Adrenal gland (tissue), 12 donors: ENCODE results near the gene KIF26A. TPM values are rescaled to one million over a fixed set of nuclear protein-coding genes. Genes with fewer than 3 reads are reported as not detected.

Experiments
- DNase-seq, 7 donors: peaks; one replicate each; pipeline ENCODE4 v3.0.0-alpha.2; 2019 to 2020
- H3K27ac ChIP-seq, 5 donors: fragments of 200-600 bp; sonication (generic) in 4 of 5; 1 replicate in 3 of 5; 2 replicates in 2 of 5; pipeline versions ENCODE4 v1.5.1 to v1.8.0; 2016 to 2020; ENCODE audit warnings: mild to moderate bottlenecking in 1 of 5
- H3K27me3 ChIP-seq: fragments of 200-600 bp; 2 replicates; pipeline ENCODE4 v1.8.0; 2021
- H3K36me3 ChIP-seq, 2 donors: fragments of 200-600 bp; replicated peaks in 1 of 2; 1 replicate in 1 of 2; 2 replicates in 1 of 2; pipeline versions ENCODE4 v1.5.1 to v1.8.0; 2018 to 2022
- H3K4me1 ChIP-seq, 2 donors: fragments of 200-600 bp; replicated peaks in 1 of 2; 1 replicate in 1 of 2; 2 replicates in 1 of 2; pipeline versions ENCODE4 v1.5.1 to v1.8.0; 2018 to 2021
- H3K4me3 ChIP-seq, 4 donors: fragments of 200-600 bp; sonication (generic) in 3 of 4; one replicate each; pipeline ENCODE4 v1.5.1; 2016 to 2018
- H3K9me3 ChIP-seq, 3 donors: fragments of 200-600 bp; sonication (generic) in 1 of 3; replicated peaks in 1 of 3; 1 replicate in 2 of 3; 2 replicates in 1 of 3; pipeline versions ENCODE4 v1.5.1 to v1.8.0; 2016 to 2021
- POLR2A ChIP-seq, 2 donors: fragments of 450-650 bp; IDR thresholded peaks; one replicate each; pipeline ENCODE4 v1.6.1; 2017; ENCODE audit warnings: antibody characterized with exemption in 2 of 2, mild to moderate bottlenecking in 2 of 2, moderate library complexity in 1 of 2
- WGBS, 4 donors: extraction: QIAGEN DNeasy Blood & Tissue Kit in 2 of 4; methylation state at CpG; one replicate each; pipeline versions ENCODE4 v1.1.5 to v1.1.7; 2013 to 2017; 5-methylcytosine and 5-hydroxymethylcytosine counted together
- intact Hi-C, 2 donors: fragments of 100-400 bp; cut with DNase I; formaldehyde crosslinking; loops; one replicate each; pipeline versions ENCODE4 v1.14.1 to v1.15.0; 2022 to 2023
- polyA plus RNA-seq, 3 donors: library from polyadenylated mRNA; stranded (reverse); fragments of 200-250 nt in 2 of 3; fragments of 350-450 nt in 1 of 3; fragmentation: Illumina TruSeq in 1 of 3; extraction: RNeasy Lipid Tissue Mini Kit (QIAGEN cat#74804) in 1 of 3; gene quantifications; one replicate each; pipeline ENCODE4 v1.2.3, GENCODE V29; 2013 to 2014
- total RNA-seq, 9 donors: library from RNA; depleted of rRNA in 4 of 9; stranded (reverse); fragments of >200 nt in 4 of 9; fragments of 120-200 nt in 1 of 9; fragmentation: NEBNext Ultra II Directional in 1 of 9; extraction: Animal tissue kit (Norgen Biotek cat#: 25700) in 1 of 9; gene quantifications; one replicate each; pipeline versions ENCODE4 v1.1.0 to v1.2.4, GENCODE V29; 2013 to 2023
- TF ChIP-seq, protein P1 (sequence below), 6 experiments: fragments of 450-650 bp in 4 of 6; fragments of 200-600 bp in 2 of 6; sonication (generic) in 1 of 6; IDR thresholded peaks; 1 replicate in 5 of 6; 2 replicates in 1 of 6; pipeline versions ENCODE4 v1.5.1 to v1.8.0; 2016 to 2021; ENCODE audit warnings: antibody characterized with exemption in 6 of 6, mild to moderate bottlenecking in 2 of 6, moderate library complexity in 1 of 6
- donor health status: healthy with polysubstance abuse.
- donor health status: Bipolar disorder and iron deficiency.
- donor health status: DM: yes; HTN: yes; CAD: no.
- donor health status: DM: no; HTN: no; CAD: no.
- donor health status: DM: no; HTN: no; CAD: no.
- donor health status: DM: yes; HTN: yes; CAD: no.

KIF26A gene
- total and polyA plus RNA-seq, 12 donors, result 0.49 to 23.9 (median 6.5) TPM

DNA sequence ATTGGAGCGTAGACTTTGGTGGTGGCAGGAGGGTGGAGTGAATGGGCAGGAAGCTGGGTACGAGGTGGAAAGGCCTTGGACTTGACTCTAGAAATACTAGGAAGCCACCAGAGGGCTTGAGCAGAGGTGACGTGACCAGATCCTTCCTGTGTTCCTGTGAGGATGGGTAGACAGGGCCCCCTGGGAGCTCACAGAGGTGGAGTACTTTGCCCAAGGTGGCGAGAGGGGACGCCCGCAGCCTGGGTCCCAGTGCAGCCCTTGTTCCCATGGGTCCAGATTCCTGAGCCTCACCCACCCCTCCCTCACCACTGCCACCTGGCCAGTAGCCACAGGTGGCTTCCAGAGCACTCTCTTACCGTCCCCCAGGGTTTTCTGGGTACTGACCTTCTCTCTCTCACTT, 89.8 kb downstream of the KIF26A start:
- TF ChIP-seq POLR2A (IDR thresholded peaks at IDR 0.05), result no peak
- TF ChIP-seq, protein P1, sequence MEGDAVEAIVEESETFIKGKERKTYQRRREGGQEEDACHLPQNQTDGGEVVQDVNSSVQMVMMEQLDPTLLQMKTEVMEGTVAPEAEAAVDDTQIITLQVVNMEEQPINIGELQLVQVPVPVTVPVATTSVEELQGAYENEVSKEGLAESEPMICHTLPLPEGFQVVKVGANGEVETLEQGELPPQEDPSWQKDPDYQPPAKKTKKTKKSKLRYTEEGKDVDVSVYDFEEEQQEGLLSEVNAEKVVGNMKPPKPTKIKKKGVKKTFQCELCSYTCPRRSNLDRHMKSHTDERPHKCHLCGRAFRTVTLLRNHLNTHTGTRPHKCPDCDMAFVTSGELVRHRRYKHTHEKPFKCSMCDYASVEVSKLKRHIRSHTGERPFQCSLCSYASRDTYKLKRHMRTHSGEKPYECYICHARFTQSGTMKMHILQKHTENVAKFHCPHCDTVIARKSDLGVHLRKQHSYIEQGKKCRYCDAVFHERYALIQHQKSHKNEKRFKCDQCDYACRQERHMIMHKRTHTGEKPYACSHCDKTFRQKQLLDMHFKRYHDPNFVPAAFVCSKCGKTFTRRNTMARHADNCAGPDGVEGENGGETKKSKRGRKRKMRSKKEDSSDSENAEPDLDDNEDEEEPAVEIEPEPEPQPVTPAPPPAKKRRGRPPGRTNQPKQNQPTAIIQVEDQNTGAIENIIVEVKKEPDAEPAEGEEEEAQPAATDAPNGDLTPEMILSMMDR (IDR thresholded peaks at IDR 0.05), result no peak

DNA sequence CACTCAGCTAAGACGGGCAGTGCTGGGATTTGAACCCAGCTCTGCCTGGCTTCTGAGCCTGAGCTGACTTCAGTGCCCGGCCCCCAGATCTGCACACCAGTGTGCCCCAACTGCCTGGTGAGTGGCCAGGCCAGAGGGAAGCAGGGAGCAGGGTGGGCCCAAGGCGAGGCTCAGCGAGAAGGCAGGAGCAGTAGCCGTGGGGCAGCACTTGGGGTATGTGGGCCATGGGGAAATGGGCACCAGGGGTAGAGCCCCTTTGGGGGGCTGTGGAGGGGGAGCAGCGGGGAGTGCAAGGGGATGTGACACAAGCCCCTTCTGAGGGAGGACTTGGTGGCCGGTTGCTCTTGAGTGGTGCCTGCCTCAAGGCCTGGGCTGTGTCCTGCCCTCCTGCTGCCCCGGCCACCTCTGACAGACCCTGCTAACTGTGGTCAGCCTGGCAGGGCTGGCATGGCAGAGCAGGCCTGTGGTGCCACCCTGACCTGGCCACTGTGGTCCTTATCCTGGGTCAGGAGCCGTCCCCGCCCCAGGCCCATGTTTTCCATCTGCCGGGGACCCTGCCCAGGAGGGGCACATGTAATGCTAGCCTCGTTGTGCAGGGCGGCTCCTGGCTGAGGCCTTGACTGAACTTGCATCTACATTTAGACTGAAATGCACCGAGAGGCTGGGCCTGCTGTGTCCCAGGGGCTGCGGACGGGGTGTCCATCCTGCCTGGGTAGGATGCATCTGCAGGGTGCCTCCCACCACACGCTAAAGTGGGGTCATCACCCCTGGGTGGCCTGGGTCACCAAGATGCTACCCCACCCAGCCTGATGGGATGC, 90.5 kb downstream of the KIF26A start:
- H3K4me3 ChIP-seq, result no peak overlapping the region
- no peaks in the 10 kb centered on the region for H3K36me3 ChIP-seq
- TF ChIP-seq, protein P1 (IDR thresholded peaks at IDR 0.05), result no peak
- intact Hi-C loops, result no loop called here
- H3K4me1 ChIP-seq, result peaks cover 0 to 9% of the 10 kb centered on the region in 2 donors
- H3K27me3 ChIP-seq, result no peaks in the 10 kb centered on the region
- DNase-seq, result no peak
- 87 to 93% (median 89%) methylated on average over 6 to 17 of the region's 17 CpGs for WGBS, 4 donors
- no peak overlapping the region for H3K27ac ChIP-seq
- H3K9me3 ChIP-seq, result peaks cover 0 to 6% (median 0%) of the 10 kb centered on the region in 3 donors

More for the DNA sequence above, 89.8 kb downstream of the KIF26A start:
- intact Hi-C loops, result no loop called here
- Histone ChIP-seq H3K36me3 (no peaks in the 10 kb centered on the region), H3K27ac (peak overlapping the region in 1 of 5 donors; percentile 3), H3K4me1 (peaks cover 3 to 9% of the 10 kb centered on the region in 2 donors), H3K4me3 (no peak overlapping the region), H3K27me3 (no peaks in the 10 kb centered on the region), H3K9me3 (no peaks in the 10 kb centered on the region)
- 59 to 85% (median 79%) methylated on average over 5 to 7 of the region's 7 CpGs for WGBS, 4 donors
- no peak for DNase-seq

DNA sequence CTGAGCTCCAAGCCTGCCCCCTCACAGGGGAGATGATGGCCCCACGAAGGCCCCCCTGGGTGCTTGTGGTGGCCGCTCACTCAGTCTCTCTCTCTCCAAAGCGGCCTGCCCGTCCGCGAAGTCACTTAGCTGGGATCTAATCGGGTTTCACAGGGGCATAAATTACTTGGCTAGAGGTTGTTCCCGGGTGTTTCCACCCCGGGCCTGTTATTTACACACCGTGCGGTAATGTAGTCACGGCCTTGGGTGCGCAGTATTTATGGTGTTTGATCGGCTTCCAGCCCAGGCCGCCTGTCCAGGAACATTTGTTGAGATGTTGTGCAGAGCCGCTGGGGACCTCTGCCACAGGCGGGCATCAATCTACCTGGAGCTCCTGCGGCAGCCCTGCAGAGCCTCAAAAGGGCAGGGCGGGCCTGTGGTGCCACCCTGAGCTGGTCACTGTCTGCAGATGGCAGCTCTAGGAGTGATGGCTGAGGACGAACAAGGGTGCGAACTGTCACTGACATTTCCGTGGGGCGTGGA, 91.2 kb downstream of the KIF26A start:
- intact Hi-C loops, result no loop called here
- 79 to 84% (median 82%) methylated on average over 5 to 23 of the region's 23 CpGs for WGBS, 4 donors
- DNase-seq, result peak in 1 of 7 donors; percentile 79

More for the DNA sequence above, 91.2 kb downstream of the KIF26A start:
- Histone ChIP-seq H3K36me3 (no peaks in the 10 kb centered on the region), H3K27ac (peak overlapping the region in 1 of 5 donors; percentile 45), H3K9me3 (peaks cover 0 to 12% (median 0%) of the 10 kb centered on the region in 3 donors), H3K4me3 (no peak overlapping the region), H3K4me1 (peaks cover 0 to 4% of the 10 kb centered on the region in 2 donors), H3K27me3 (no peaks in the 10 kb centered on the region)
- no peak for TF ChIP-seq POLR2A (IDR thresholded peaks at IDR 0.05)
- TF ChIP-seq, protein P1 (IDR thresholded peaks at IDR 0.05), result no peak
